Immature natural killer cell (primary cell): Measurements from ENCODE around the gene PDSS2. TPM values are rescaled to one million over a fixed set of nuclear protein-coding genes. Genes with fewer than 3 reads are reported as not detected.

Experiments
- DNase-seq, 3 donors: peaks; one replicate each; pipeline ENCODE4 v3.0.0; 2022; ENCODE audit warnings: mixed read lengths in 1 of 3
- H3K27ac Mint-ChIP-seq, 6 donors: one replicate each; pipeline ENCODE4 v1.8.0; 2020; ENCODE audit warnings: mixed read lengths in 6 of 6, mild to moderate bottlenecking in 5 of 6, inconsistent platforms in 4 of 6, moderate library complexity in 3 of 6
- H3K27me3 Mint-ChIP-seq, 3 donors: one replicate each; pipeline ENCODE4 v1.8.0; 2020 to 2021; ENCODE audit warnings: low read depth in 3 of 3, mild to moderate bottlenecking in 3 of 3, mixed read lengths in 3 of 3, moderate library complexity in 3 of 3, inconsistent platforms in 1 of 3
- H3K36me3 Mint-ChIP-seq, 3 donors: one replicate each; pipeline ENCODE4 v1.8.0; 2020; ENCODE audit warnings: mixed read lengths in 3 of 3, inconsistent platforms in 2 of 3, mild to moderate bottlenecking in 2 of 3
- H3K4me1 Mint-ChIP-seq, 2 donors: one replicate each; pipeline ENCODE4 v1.8.0; 2020; ENCODE audit warnings: inconsistent platforms in 2 of 2, mild to moderate bottlenecking in 2 of 2, mixed read lengths in 2 of 2, moderate library complexity in 1 of 2
- H3K4me3 Mint-ChIP-seq, 5 donors: one replicate each; pipeline ENCODE4 v1.8.0; 2020; ENCODE audit warnings: mild to moderate bottlenecking in 5 of 5, mixed read lengths in 5 of 5, inconsistent platforms in 3 of 5, moderate library complexity in 3 of 5
- H3K9me3 Mint-ChIP-seq, 6 donors: one replicate each; pipeline ENCODE4 v1.8.0; 2020; ENCODE audit warnings: mild to moderate bottlenecking in 6 of 6, mixed read lengths in 6 of 6, inconsistent platforms in 4 of 6, moderate library complexity in 3 of 6
- polyA plus RNA-seq, 3 donors: library from polyadenylated mRNA; unstranded; fragments of 300-500 nt; fragmentation: Illumina TruSeq; gene quantifications; one replicate each; pipeline ENCODE4 v1.2.3, GENCODE V29; 2021

The PDSS2 gene
- polyA plus RNA-seq, 3 donors from 2014 or later, result 10.2 to 11.5 (median 11.0) TPM

DNA sequence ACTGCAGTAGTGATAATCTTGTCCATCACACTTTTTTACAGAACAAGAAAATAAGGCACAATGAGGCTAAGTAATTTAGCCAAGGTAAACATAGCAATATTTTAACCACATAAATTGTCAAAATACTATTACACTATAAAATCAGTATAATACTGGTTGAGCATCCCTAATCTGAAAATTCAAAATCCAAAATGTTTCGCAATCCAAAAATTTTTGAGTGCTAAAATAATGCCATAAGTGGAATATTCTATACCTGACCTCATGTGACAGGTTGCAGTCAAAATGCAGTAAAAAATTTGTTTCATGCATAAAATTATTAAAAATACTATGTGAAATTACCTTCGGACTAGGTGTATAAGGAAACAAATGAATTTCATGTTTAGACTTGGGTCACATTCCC lies 101.5 kb downstream of the PDSS2 start:
- Mint-ChIP-seq H3K4me1 (peaks cover 2 to 11% of the 10 kb centered on the region in 2 donors), H3K36me3 (peaks cover 8 to 16% (median 12%) of the 10 kb centered on the region in 3 donors), H3K27me3 (no peaks in the 10 kb centered on the region), H3K4me3 (no peak overlapping the region), H3K27ac (no peak overlapping the region), H3K9me3 (peaks cover 0 to 9% (median 6%) of the 10 kb centered on the region in 6 donors)
- DNase-seq, result no peak

DNA sequence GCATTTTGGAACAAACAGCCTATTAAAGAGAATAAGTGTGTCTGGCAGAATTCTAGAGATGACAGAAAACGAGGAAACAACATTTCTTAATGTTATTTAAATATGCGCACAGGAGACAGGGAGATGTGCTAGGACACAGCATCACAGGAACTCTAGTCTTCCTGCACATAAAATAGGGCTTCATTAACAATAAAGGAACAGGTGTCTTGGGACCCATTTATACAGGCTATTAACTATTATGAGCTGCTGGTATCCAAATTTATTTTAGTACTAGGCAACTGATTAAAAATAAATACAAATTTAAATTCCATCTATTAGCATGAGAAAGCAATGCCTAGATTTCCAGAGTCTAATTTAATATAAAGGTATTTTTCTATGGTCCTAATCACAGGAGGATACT lies 102.3 kb downstream of the PDSS2 start:
- Mint-ChIP-seq H3K4me3 (no peak overlapping the region), H3K9me3 (peaks cover 0 to under 1% (median under 1%) of the 10 kb centered on the region in 6 donors), H3K4me1 (peaks cover 2 to 11% of the 10 kb centered on the region in 2 donors), H3K36me3 (peaks cover 3 to 8% (median 4%) of the 10 kb centered on the region in 3 donors), H3K27ac (no peak overlapping the region), H3K27me3 (no peaks in the 10 kb centered on the region)
- no peak for DNase-seq

DNA sequence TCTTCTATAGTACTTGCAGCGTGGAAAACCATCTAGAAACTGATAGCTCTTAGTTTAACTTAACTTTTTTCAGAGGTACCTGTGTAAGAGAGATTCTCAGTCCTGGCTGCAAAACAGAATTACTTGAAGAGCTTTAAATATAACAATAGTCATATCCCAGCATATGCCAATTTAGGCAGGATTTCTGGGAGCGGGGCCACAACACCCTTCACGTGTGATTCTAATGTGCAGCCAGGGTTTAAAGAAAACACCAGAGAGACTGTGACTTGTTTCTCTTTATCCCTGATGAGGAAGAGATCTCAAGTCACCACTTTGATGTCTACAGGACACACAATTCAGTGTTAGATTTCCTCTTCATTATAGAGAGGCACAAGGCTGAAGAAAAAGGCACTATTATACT lies 103.7 kb downstream of the PDSS2 start:
- peaks cover 0 to 3% (median 3%) of the 10 kb centered on the region in 3 donors for H3K36me3 Mint-ChIP-seq

DNA sequence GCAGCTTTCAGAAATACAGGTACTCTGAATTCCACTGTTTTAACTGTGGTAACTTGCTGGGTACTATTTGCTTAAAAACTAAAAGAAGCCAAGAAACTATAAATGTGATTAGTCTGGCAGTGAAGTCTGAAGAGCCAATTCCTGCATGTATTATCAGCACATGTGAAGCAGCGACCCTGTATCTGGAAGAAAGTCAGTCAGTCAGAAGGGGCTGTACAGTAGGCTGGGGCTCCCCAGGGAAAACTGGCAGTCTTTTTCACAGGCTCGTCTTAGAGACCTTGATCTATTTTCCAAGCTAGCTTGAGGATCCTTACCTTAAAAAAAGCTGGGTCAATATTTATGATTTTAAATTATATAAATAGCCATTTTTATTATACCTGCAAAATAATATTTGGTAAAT lies 104.9 kb downstream of the PDSS2 start:
- Mint-ChIP-seq H3K36me3 (peaks cover 3 to 4% (median 3%) of the 10 kb centered on the region in 3 donors), H3K4me3 (no peak overlapping the region), H3K27me3 (peaks cover 0 to 1% (median 0%) of the 10 kb centered on the region in 3 donors), H3K9me3 (no peaks in the 10 kb centered on the region), H3K4me1 (peaks cover 0 to under 1% of the 10 kb centered on the region in 2 donors), H3K27ac (no peak overlapping the region)
- DNase-seq, result no peak

More for the DNA sequence above, 103.7 kb downstream of the PDSS2 start:
- no peaks in the 10 kb centered on the region for H3K27me3 Mint-ChIP-seq
- H3K4me3 Mint-ChIP-seq, result no peak overlapping the region
- H3K27ac Mint-ChIP-seq, result no peak overlapping the region
- peaks cover 2 to 11% of the 10 kb centered on the region in 2 donors for H3K4me1 Mint-ChIP-seq
- DNase-seq, result no peak
- no peaks in the 10 kb centered on the region for H3K9me3 Mint-ChIP-seq

DNA sequence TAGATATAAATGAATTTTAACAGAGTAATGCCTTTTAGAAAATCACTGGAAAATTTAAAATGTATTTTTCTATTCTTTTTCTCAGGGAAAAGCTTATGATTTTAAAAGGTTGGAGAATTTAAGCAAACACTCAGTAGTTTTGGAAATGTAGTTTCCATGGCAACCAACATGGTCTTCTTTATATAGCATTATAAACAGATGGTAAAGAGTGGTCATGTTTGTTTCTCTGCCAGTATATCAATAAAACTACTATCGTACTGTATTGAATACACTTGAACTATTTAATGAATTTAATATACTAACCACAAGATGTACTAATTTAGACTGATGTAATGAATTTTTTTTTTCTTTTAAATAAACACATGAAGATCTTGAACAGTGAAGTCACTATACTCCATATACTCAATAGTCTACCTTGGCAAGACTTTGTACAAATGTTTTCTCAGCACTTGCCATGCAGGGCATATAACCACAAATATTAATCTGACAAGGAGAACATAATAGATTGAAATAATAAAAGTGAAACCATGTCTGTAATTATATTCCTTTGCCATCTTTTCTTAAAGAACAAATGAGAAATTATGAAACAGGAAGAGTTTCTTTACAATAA lies 105.5 kb downstream of the PDSS2 start:
- Mint-ChIP-seq H3K27me3 (peaks cover 0 to 1% (median 0%) of the 10 kb centered on the region in 3 donors), H3K4me3 (no peak overlapping the region), H3K4me1 (no peaks in the 10 kb centered on the region), H3K36me3 (peaks cover 3 to 4% (median 3%) of the 10 kb centered on the region in 3 donors), H3K9me3 (no peaks in the 10 kb centered on the region), H3K27ac (no peak overlapping the region)
- DNase-seq, result no peak

DNA sequence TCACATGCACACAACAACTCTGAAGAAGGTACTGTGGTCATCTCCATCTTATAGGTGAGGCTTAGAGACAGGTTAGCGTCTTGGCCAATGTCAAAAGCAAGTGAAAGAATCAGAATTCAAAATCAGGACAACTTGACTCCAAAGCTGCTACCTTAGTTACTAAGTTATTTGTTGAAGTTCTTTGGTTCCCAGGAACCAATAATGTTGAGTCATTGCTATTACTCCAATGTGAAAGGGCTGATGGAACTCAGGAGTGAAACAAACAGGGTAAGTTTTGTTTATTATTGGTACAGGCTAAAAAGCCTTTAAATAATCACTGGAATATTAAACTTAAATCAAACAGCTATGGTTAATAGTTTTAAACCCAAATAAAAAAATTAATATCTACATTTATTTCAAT lies 111.1 kb downstream of the PDSS2 start:
- Mint-ChIP-seq H3K4me1 (no peaks in the 10 kb centered on the region), H3K27me3 (peaks cover 0 to 1% (median 0%) of the 10 kb centered on the region in 3 donors), H3K4me3 (no peak overlapping the region), H3K27ac (no peak overlapping the region), H3K9me3 (no peaks in the 10 kb centered on the region), H3K36me3 (peaks cover 3 to 8% (median 4%) of the 10 kb centered on the region in 3 donors)
- DNase-seq, result no peak

DNA sequence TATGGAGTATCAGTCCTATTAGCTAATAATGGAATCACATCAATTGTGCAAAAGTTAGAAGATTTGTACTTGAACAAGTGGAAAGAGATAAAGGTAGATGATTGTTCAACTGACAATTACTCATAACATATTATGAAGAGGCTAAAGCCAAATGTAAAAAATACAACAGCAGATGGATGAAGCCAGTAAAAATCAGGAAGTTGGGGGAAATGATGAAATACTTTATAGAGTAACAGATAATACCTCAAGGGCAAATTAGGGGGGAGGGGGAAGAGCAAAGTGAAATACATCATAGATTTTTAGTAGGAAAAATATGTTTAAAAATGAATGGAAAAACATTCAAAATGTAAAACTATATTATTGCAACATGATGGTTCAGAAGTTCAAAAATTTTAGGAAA lies 114.0 kb downstream of the PDSS2 start:
- Mint-ChIP-seq H3K4me1 (no peaks in the 10 kb centered on the region), H3K27me3 (peaks cover 0 to 1% (median 0%) of the 10 kb centered on the region in 3 donors), H3K27ac (no peak overlapping the region), H3K36me3 (peaks cover 3 to 5% (median 4%) of the 10 kb centered on the region in 3 donors), H3K4me3 (no peak overlapping the region), H3K9me3 (no peaks in the 10 kb centered on the region)
- no peak for DNase-seq

DNA sequence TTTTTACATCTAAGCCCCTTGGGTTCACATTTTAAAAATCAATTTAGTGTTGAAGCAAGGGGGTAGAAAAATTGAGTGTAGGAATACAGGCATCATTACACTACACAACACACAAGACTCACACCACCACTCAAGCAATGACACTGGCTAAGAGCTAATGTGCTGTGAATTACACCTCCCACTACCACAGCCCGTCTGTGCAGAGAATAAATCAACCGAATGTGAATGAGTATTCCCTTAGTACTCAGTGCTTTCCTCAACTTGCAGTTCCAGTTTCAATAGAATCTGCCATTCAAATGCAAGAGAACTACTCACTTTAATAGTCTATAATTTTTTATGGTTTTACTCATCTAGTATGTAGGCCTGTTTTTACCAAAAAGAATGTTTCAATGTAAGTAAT lies 114.4 kb downstream of the PDSS2 start:
- H3K36me3 Mint-ChIP-seq, result peaks cover 3 to 5% (median 3%) of the 10 kb centered on the region in 3 donors
- no peaks in the 10 kb centered on the region for H3K4me1 Mint-ChIP-seq
- no peaks in the 10 kb centered on the region for H3K27me3 Mint-ChIP-seq
- no peak for DNase-seq
- H3K27ac Mint-ChIP-seq, result no peak overlapping the region
- no peak overlapping the region for H3K4me3 Mint-ChIP-seq
- H3K9me3 Mint-ChIP-seq, result no peaks in the 10 kb centered on the region

DNA sequence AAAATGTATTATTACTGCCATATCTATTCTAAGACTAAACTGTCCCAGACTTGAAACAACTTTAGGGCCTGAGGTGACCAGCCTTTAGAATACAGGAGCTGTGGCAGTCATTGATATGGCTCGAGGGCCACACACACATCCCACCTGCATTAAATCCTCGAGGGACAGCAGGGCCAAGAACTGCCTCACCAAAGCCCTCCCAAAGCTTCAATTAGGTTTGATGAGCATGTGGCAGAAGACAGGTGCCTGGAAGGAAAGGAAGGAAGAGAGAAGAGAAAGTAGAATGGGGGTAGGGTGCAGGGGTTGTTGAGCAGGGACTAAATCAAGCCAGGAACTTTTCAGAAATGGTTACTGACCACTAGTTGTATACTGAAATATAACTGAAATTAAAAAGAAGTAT lies 115.0 kb downstream of the PDSS2 start:
- Mint-ChIP-seq H3K4me3 (no peak overlapping the region), H3K27me3 (no peaks in the 10 kb centered on the region), H3K9me3 (no peaks in the 10 kb centered on the region), H3K4me1 (no peaks in the 10 kb centered on the region), H3K36me3 (peaks cover 0 to 5% (median 0%) of the 10 kb centered on the region in 3 donors), H3K27ac (peak overlapping the region in 1 of 6 donors; percentile 69)
- no peak for DNase-seq

DNA sequence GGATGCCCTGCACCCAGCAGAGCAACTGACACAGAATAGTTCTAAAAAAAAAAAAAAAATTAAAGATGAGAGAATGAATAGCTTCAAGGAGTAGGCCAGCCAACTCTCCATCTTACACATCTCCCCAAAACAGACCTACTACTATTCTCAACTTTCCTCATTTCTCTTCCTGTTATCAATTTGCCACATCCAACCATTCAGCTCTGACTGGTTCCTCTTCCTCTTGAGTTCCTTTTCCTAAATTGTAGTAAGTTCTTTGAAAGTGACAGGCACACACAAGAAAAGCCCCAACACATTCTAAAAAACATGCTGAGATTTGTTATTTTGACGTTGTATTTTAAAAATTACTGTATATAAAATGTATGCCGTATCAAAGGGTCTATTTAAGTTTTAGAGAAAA lies 117.2 kb downstream of the PDSS2 start:
- DNase-seq, result no peak
- H3K4me3 Mint-ChIP-seq, result no peak overlapping the region
- no peaks in the 10 kb centered on the region for H3K4me1 Mint-ChIP-seq
- peaks cover 0 to 5% (median 0%) of the 10 kb centered on the region in 3 donors for H3K36me3 Mint-ChIP-seq
- H3K27ac Mint-ChIP-seq, result no peak overlapping the region
- H3K27me3 Mint-ChIP-seq, result no peaks in the 10 kb centered on the region
- H3K9me3 Mint-ChIP-seq, result no peaks in the 10 kb centered on the region

DNA sequence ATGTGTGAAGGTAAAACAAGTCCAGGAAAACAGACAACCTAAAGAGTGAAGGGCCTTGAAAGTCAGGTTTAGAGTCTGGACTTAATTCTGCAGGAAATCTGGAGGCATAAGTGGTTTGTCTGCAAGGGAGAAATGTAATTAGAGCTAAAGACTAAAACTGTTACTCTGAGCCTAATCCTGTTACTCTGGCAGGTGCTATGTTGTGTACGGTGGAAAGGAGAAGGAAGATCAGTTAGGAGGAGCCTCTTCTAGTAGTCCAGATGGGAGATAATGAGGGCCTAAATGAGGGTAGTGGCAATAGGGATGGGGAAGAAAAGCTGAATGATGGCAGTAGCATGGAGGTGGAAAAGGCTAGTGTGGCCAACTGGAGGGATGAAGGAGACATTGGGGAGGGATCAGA lies 118.5 kb downstream of the PDSS2 start:
- H3K27me3 Mint-ChIP-seq, result no peaks in the 10 kb centered on the region
- no peaks in the 10 kb centered on the region for H3K9me3 Mint-ChIP-seq
- H3K36me3 Mint-ChIP-seq, result peaks cover 0 to 5% (median 0%) of the 10 kb centered on the region in 3 donors
- no peak for DNase-seq
- no peaks in the 10 kb centered on the region for H3K4me1 Mint-ChIP-seq
- H3K27ac Mint-ChIP-seq, result no peak overlapping the region
- H3K4me3 Mint-ChIP-seq, result no peak overlapping the region

DNA sequence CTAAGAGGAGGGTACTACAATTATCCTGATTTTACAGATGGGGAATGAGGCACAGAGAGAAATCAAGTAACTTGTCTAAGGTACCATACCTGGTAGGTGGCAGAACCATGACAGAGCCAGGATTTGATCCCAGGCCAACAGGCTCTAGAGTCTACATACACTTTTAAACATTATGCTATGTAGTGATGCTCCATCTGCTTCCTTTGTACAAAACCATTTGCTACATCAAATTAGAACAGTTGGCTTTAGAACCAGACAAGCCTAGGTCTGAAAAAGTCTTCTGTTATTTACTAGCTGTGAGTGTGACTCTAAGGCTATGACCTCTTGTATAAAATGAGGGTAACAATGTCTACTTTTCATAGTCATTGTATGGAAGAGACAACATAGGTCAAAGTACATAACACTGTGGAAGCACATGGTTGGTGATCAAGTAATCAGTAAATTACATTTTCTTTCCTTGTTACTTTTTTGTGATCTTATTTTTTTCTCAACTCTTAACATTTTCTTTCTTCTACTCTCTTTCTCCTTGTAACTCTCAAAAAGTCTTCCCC lies 122.1 kb downstream of the PDSS2 start:
- Mint-ChIP-seq H3K36me3 (peaks cover 3 to 14% (median 13%) of the 10 kb centered on the region in 3 donors), H3K4me3 (no peak overlapping the region), H3K27ac (no peak overlapping the region), H3K27me3 (no peaks in the 10 kb centered on the region), H3K4me1 (peaks cover 2 to 5% of the 10 kb centered on the region in 2 donors), H3K9me3 (no peaks in the 10 kb centered on the region)
- no peak for DNase-seq

DNA sequence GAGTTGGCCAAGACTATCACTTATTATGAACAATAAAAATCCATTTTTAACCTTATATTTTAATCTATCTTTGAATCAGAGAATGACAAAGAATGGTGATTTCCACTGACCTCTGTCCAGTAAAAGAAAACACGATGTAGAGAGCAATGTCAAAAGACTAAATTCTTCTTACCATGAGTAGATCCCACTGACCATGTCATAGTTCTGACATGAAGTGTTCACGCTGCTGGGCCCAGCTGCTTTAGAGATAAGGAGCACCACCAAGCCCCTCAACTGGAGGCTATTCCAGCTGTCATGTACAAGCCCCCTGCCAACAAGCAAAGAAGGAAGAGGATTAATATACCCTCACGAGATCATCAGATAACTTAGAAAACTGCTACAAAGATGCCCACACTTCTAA lies 125.3 kb downstream of the PDSS2 start:
- Mint-ChIP-seq H3K9me3 (no peaks in the 10 kb centered on the region), H3K4me3 (no peak overlapping the region), H3K36me3 (peaks cover 6 to 15% (median 13%) of the 10 kb centered on the region in 3 donors), H3K27me3 (no peaks in the 10 kb centered on the region), H3K27ac (no peak overlapping the region), H3K4me1 (peaks cover 11 to 25% of the 10 kb centered on the region in 2 donors)
- DNase-seq, result no peak

DNA sequence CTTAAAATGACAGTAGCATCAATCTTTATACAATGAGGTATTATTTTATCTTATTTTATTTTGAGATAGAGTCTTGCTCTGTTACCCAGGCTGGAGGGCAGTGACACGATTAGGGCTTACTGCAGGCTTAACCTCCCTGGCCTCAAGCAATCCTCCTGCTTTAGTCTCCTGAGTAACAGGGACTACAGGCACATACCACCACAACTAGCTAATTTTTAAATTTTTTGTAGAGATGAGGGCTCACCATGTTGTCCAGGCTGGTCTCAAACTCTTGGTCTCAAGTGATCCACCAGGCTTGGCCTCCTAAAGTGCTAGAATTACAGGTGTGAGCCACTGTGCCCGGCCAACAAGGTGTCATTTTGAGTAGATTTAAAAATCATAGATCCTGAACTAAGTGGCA lies 125.9 kb downstream of the PDSS2 start:
- H3K9me3 Mint-ChIP-seq, result no peaks in the 10 kb centered on the region
- H3K27ac Mint-ChIP-seq, result no peak overlapping the region
- DNase-seq, result no peak
- H3K36me3 Mint-ChIP-seq, result peaks cover 9 to 18% (median 13%) of the 10 kb centered on the region in 3 donors
- peaks cover 11 to 25% of the 10 kb centered on the region in 2 donors for H3K4me1 Mint-ChIP-seq
- no peaks in the 10 kb centered on the region for H3K27me3 Mint-ChIP-seq
- no peak overlapping the region for H3K4me3 Mint-ChIP-seq
